Activated CD4-positive, alpha-beta T cell treated with anti-CD3 and anti-CD28 coated beads for 4 hours (primary cell): Measurements from ENCODE around the gene PRICKLE2.

ENCODE experiments used
- DNase-seq, 2 donors: peaks; one replicate each; pipeline ENCODE4 v3.0.0-alpha.2; 2020

Gene PRICKLE2

GRCh38 chr3:64187065-64187959 is 38.0 kb downstream of the PRICKLE2 start:
- DNase-seq: no peak

- DNase-seq: no peak
Observed at GRCh38 chr3:64186667-64187064, 38.6 kb downstream of the PRICKLE2 start.

GRCh38 chr3:64185436-64185835 is 39.8 kb downstream of the PRICKLE2 start:
- DNase-seq: no peak

GRCh38 chr3:64184621-64185020 is 40.6 kb downstream of the PRICKLE2 start:
- DNase-seq: no peak

- no peak for DNase-seq
Observed at GRCh38 chr3:64179860-64180259, 45.4 kb downstream of the PRICKLE2 start.

GRCh38 chr3:64179249-64179648 is 46.0 kb downstream of the PRICKLE2 start:
- DNase-seq: no peak

- no peak for DNase-seq
Observed at GRCh38 chr3:64178419-64178818, 46.8 kb downstream of the PRICKLE2 start.

- no peak for DNase-seq
Observed at GRCh38 chr3:64176461-64176996, 48.7 kb downstream of the PRICKLE2 start.

GRCh38 chr3:64174328-64174727 is 50.9 kb downstream of the PRICKLE2 start:
- DNase-seq: no peak

GRCh38 chr3:64173563-64173962 is 51.7 kb downstream of the PRICKLE2 start:
- no peak for DNase-seq

GRCh38 chr3:64170270-64170669 is 55.0 kb downstream of the PRICKLE2 start:
- DNase-seq: no peak

GRCh38 chr3:64167868-64168267 is 57.4 kb downstream of the PRICKLE2 start:
- DNase-seq: no peak

GRCh38 chr3:64167351-64167750 is 57.9 kb downstream of the PRICKLE2 start:
- no peak for DNase-seq

GRCh38 chr3:64166584-64167162 is 58.6 kb downstream of the PRICKLE2 start:
- DNase-seq: no peak

- DNase-seq: no peak
Observed at GRCh38 chr3:64164349-64164748, 60.9 kb downstream of the PRICKLE2 start.

GRCh38 chr3:64163755-64164148 is 61.5 kb downstream of the PRICKLE2 start:
- DNase-seq: no peak

GRCh38 chr3:64163019-64163754 is 62.1 kb downstream of the PRICKLE2 start:
- no peak for DNase-seq

GRCh38 chr3:64161481-64161952 is 63.7 kb downstream of the PRICKLE2 start:
- DNase-seq: no peak

GRCh38 chr3:64160000-64160695 is 65.1 kb downstream of the PRICKLE2 start:
- DNase-seq: no peak

GRCh38 chr3:64158334-64158733 is 66.9 kb downstream of the PRICKLE2 start:
- DNase-seq: no peak

GRCh38 chr3:64157150-64158035 is 67.9 kb downstream of the PRICKLE2 start:
- no peak for DNase-seq

GRCh38 chr3:64155328-64155727 is 69.9 kb downstream of the PRICKLE2 start:
- no peak for DNase-seq
